VCaP (cell line): Measurements from ENCODE around the gene UQCRC2.
A peak's percentile ranks its signal among the peaks of the same experiment; 100 is the strongest.

ENCODE experiments used
- H3K27ac ChIP-seq: fragments of 450-650 bp; 2 replicates; pipeline ENCODE4 v1.5.1; 2017
- TF ChIP-seq, protein P1 (sequence below): fragments of 450-650 bp; conservative IDR thresholded peaks from 2 replicates; pipeline ENCODE4 v1.5.1; 2017; ENCODE audit warnings: mild to moderate bottlenecking, moderate library complexity

Gene UQCRC2

DNA sequence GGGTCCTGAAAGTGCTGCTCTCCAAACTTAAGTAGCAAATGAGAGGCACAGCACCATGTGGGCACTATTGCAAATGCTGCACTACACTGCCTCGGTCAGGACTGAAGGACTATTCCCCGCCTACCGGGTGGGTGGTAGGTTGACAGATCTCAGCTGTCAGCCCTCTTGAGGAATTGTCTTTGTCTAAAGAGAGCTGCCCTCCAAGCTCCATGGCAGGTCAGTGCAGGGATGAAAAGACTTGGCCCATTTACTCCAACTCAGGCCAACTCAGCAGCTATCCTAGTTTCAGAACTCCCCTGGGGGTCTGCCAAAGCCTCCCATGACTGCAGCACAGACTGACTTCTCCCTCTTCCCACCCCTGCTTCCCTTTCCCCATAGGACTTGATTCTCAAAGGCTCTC lies 51.2 kb downstream of the UQCRC2 start:
- H3K27ac ChIP-seq: no peak overlapping the region
- TF ChIP-seq, protein P1, sequence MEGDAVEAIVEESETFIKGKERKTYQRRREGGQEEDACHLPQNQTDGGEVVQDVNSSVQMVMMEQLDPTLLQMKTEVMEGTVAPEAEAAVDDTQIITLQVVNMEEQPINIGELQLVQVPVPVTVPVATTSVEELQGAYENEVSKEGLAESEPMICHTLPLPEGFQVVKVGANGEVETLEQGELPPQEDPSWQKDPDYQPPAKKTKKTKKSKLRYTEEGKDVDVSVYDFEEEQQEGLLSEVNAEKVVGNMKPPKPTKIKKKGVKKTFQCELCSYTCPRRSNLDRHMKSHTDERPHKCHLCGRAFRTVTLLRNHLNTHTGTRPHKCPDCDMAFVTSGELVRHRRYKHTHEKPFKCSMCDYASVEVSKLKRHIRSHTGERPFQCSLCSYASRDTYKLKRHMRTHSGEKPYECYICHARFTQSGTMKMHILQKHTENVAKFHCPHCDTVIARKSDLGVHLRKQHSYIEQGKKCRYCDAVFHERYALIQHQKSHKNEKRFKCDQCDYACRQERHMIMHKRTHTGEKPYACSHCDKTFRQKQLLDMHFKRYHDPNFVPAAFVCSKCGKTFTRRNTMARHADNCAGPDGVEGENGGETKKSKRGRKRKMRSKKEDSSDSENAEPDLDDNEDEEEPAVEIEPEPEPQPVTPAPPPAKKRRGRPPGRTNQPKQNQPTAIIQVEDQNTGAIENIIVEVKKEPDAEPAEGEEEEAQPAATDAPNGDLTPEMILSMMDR: no peak

DNA sequence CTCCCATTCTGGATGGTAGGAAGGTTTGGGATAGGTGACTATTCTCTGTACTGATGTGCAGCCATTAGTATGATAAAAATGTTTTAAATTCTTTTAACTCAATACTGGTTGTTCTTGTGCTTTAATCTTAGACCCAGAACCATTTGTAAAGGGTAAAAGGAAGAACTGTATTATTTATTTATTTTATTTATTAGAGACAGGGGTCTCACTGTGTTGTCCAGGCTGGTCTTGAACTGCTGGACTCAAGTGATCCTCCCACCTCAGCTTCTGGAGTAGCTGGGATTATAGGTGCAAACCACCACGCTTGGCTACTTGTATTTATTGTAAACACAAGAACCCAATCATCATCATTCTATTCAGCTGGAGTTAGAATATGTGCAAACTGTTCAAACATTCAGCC lies 52.6 kb downstream of the UQCRC2 start:
- H3K27ac ChIP-seq: no peak overlapping the region
- TF ChIP-seq, protein P1: no peak

DNA sequence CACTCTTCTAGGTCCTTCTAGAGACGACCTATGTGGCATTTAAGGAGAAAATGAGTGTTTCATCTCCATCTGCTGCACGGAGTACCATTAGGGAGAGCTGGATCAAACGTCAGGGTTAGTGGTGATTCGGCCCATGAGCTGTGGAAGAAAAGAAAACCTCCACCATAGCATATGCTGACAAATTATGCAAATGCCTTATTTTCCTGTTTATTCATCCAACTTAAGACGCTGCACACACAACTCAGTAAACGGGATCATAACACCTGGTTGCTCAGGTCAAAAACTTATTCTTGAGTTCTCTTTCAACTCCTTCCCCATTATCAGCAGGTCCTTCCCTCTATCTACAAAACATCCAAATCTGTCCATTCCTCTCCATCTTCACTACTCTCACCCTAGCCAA lies 53.5 kb downstream of the UQCRC2 start:
- H3K27ac ChIP-seq: peak overlapping the region; percentile 86
- TF ChIP-seq, protein P1: no peak

DNA sequence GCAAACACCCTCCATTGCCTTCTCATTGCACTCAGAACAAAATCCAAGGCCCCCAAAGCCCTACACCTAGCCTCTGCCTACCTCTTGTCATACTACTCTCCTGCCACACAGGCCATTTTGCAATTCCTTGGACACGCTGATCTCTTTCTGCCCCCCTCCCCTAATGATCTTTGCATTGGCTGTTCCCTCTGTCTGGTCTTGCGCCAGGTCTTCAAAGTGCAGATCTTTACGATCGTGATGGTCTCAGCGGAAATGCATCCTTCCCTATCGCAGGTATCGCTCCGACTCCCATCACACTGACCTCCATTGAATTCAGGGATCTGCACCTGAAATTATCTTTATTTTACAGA lies 54.0 kb downstream of the UQCRC2 start:
- peak overlapping the region; percentile 86 for H3K27ac ChIP-seq
- TF ChIP-seq, protein P1: no peak

DNA sequence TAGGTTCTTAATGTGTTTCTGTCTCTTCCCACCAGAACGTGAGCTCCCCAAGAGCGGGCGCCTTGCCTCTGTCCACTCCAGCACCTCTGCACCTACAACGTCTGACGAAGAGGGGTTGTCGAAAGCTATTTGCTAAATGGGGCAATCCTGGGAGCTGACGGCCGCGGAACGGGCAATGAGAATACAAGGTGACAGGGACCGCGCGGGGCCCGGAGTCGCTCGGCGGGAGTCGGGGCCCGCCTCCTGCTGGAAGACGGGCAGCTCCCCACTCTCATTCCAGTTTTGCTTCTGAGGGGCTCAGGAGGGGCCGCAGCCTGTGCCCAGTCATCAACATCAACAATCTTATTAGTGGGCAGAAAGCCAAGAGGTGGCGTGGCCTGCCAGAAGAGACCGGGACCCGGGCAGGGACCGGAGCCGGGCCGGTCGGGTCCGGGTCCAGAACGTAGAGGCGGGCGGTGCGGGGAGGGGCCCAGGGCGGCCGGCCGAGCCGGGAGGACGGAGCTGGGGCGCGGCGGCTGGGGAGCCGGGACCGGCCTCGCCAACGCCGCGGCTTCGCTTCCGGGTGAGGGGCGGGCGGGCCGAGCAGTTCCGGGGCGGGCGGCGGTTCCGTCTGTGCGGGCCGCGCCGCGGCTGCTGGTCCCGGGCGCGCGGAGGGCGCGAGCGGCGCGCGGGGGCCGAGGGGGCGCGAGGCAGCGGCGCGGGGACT lies 54.5 kb downstream of the UQCRC2 start, which contains the start of gene MOSMO:
MOSMO (plus strand) TSS at position 603 of the 706 bp plus-strand sequence. CDS start 191 bp downstream, outside the sequence.
- TF ChIP-seq, protein P1: no peak
- peak within 1 kb of the TSS; percentile 86 for H3K27ac ChIP-seq

DNA sequence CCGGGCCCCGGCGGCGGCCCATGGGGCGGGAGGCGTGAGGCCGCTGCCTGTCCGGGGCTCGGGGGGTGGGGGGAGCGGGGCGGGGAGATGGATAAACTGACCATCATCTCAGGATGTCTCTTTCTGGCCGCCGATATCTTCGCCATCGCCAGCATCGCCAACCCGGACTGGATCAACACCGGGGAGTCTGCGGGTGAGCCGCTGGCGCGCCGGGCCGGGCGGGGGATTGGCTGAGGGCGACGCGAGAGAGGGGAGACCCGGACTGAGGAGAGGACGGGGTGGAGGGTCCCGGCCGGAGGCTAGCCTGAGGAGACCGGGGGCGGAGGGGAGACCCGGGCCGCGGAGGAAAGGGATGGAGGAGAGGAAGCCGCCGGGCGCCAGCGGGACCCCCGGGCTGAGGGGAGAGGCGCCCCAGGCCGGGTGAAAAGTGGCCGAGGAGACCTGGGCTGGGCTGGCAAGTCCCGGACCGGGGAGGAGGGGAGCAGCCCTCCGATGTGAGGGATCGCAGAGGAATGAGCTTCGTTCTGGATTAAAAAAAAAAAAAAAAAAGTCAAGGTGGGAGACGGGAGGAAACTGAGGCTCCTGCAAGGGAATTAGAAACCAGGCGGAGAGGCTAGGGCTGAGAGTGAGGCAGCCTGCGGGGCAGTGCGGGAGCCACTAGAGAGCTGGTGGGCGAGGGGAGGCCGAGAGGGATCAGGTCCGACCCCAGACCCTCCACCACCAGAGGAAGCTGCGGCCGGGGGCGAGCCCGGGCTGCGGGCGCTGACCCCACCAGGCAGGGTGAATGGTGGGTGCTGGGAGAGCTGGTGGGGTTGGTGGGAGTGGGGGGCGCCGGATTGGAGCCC lies 55.3 kb downstream of the UQCRC2 start:
- H3K27ac ChIP-seq: peak overlapping the region; percentile 86

DNA sequence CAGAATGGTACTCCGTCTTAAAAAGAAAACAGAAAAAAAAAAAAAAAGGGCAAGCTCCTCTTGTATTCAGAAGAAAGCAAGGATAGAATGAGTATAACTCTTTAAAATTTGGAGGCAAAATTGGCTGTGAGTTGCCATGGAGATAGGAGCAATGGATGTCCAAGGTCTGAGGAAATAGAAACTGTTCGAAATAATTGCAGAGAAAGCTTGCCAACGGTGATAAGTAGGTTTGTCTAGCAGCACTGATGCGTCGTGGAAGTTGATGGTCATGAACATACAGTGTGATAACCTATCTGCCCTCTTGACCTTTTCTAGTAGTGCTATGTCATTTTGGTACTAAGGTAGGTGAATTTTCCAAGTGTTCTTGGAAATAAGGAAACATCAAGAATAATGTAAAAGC lies 57.7 kb downstream of the UQCRC2 start:
- no peak overlapping the region for H3K27ac ChIP-seq
- TF ChIP-seq, protein P1: no peak

More for the DNA sequence above, 55.3 kb downstream of the UQCRC2 start:
- TF ChIP-seq, protein P1: no peak
